ENCODE results near the gene RLIM. TPM values are rescaled to one million over a fixed set of nuclear protein-coding genes. Genes with fewer than 3 reads are reported as not detected.

RLIM gene
- polyA plus RNA-seq, 3 donors, result 7.6 to 10.3 (median 8.4) TPM

GRCh38 chrX:74603040-74603439, 11.4 kb downstream of the RLIM start:
- H3K9me3 Mint-ChIP-seq, result no peaks in the 10 kb centered on the region
- H3K27me3 Mint-ChIP-seq (ENCODE audit: low read depth in 3 of 3), result peaks cover 0 to 6% (median 0%) of the 10 kb centered on the region in 3 donors
- no peak overlapping the region for H3K27ac ChIP-seq (ENCODE audit: low read depth in 1 of 2, low read length in 2 of 2)
- H2AFZ ChIP-seq (ENCODE audit: insufficient read depth, low read depth, low read length, poor library complexity, severe bottlenecking), result no peak overlapping the region
- DNase-seq, result no peak
- H3K27me3 ChIP-seq (ENCODE audit: control insufficient read depth in 2 of 2, insufficient read depth in 2 of 2, low read length in 2 of 2), result no peaks in the 10 kb centered on the region
- H3K9me3 ChIP-seq (replicated peaks in 1 of 2; ENCODE audit: control insufficient read depth in 1 of 2, insufficient read depth in 1 of 2, low read length in 2 of 2), result no peaks in the 10 kb centered on the region
- peak overlapping the region in 1 of 7 donors; percentile 57 for H3K27ac Mint-ChIP-seq
- peaks cover 97% of the 10 kb centered on the region for H3K79me2 ChIP-seq (ENCODE audit: insufficient read depth, low read length)
- intact Hi-C loops (cut with micrococcal nuclease), result no loop called here
- TF ChIP-seq CTCF (IDR thresholded peaks at IDR 0.05), result no peak
- no peak overlapping the region for H3K4me3 Mint-ChIP-seq
- H3K4me1 Mint-ChIP-seq, result peaks cover 8% of the 10 kb centered on the region
- peaks cover 2 to 9% of the 10 kb centered on the region in 2 donors for H3K36me3 ChIP-seq (replicated peaks in 1 of 2; ENCODE audit: control insufficient read depth in 1 of 2, insufficient read depth in 2 of 2, low read length in 2 of 2)
- WGBS (ENCODE audit: insufficient coverage), result no CpG with 5 or more reads among the region's 2 CpGs
- no peak overlapping the region for H3K4me3 ChIP-seq (replicated peaks in 1 of 3; ENCODE audit: low read depth in 2 of 3, low read length in 3 of 3)
- peaks cover 92% of the 10 kb centered on the region for H4K20me1 ChIP-seq (ENCODE audit: insufficient read depth, low read length)
- no peaks in the 10 kb centered on the region for H3K4me1 ChIP-seq (ENCODE audit: control insufficient read depth in 1 of 2, insufficient read depth in 2 of 2, low read length in 2 of 2)
- no peak overlapping the region for H3K4me2 ChIP-seq (replicated peaks; ENCODE audit: extremely low read depth, low read length, poor library complexity, severe bottlenecking)
- no peak overlapping the region for H3K9ac ChIP-seq (ENCODE audit: insufficient read depth, low read length, poor library complexity, severe bottlenecking)
- H3K36me3 Mint-ChIP-seq, result peaks cover 18 to 20% of the 10 kb centered on the region in 2 donors

GRCh38 chrX:74602142-74602541, 12.3 kb downstream of the RLIM start:
- Histone ChIP-seq H3K27me3 (ENCODE audit: control insufficient read depth in 2 of 2, insufficient read depth in 2 of 2, low read length in 2 of 2) (no peaks in the 10 kb centered on the region), H3K9me3 (replicated peaks in 1 of 2; ENCODE audit: control insufficient read depth in 1 of 2, insufficient read depth in 1 of 2, low read length in 2 of 2) (no peaks in the 10 kb centered on the region), H3K36me3 (replicated peaks in 1 of 2; ENCODE audit: control insufficient read depth in 1 of 2, insufficient read depth in 2 of 2, low read length in 2 of 2) (peaks cover 2 to 8% of the 10 kb centered on the region in 2 donors), H3K27ac (ENCODE audit: low read depth in 1 of 2, low read length in 2 of 2) (no peak overlapping the region), H2AFZ (ENCODE audit: insufficient read depth, low read depth, low read length, poor library complexity, severe bottlenecking) (no peak overlapping the region), H3K9ac (ENCODE audit: insufficient read depth, low read length, poor library complexity, severe bottlenecking) (no peak overlapping the region), H3K4me2 (replicated peaks; ENCODE audit: extremely low read depth, low read length, poor library complexity, severe bottlenecking) (no peak overlapping the region), H3K79me2 (ENCODE audit: insufficient read depth, low read length) (peaks cover 97% of the 10 kb centered on the region), H3K4me3 (replicated peaks in 1 of 3; ENCODE audit: low read depth in 2 of 3, low read length in 3 of 3) (no peak overlapping the region), H4K20me1 (ENCODE audit: insufficient read depth, low read length) (peaks cover 92% of the 10 kb centered on the region), H3K4me1 (ENCODE audit: control insufficient read depth in 1 of 2, insufficient read depth in 2 of 2, low read length in 2 of 2) (no peaks in the 10 kb centered on the region)
- intact Hi-C loops (cut with micrococcal nuclease), result no loop called here
- 100% methylated on average over 4 of the region's 8 CpGs for WGBS (ENCODE audit: insufficient coverage)
- TF ChIP-seq CTCF (IDR thresholded peaks at IDR 0.05), result no peak
- Mint-ChIP-seq H3K27ac (no peak overlapping the region), H3K36me3 (peaks cover 14 to 18% of the 10 kb centered on the region in 2 donors), H3K4me3 (no peak overlapping the region), H3K4me1 (peaks cover 8% of the 10 kb centered on the region), H3K9me3 (no peaks in the 10 kb centered on the region), H3K27me3 (ENCODE audit: low read depth in 3 of 3) (peaks cover 0 to 6% (median 0%) of the 10 kb centered on the region in 3 donors)
- no peak for DNase-seq

Data from CD14-positive monocyte (primary cell).